Activated CD8-positive, alpha-beta T cell treated with anti-CD3 and anti-CD28 coated beads for 36 hours (primary cell): Measurements from ENCODE around the gene FASTKD3. TPM values are rescaled to one million over a fixed set of nuclear protein-coding genes. Genes with fewer than 3 reads are reported as not detected.

Experiments
- ATAC-seq: fragments of 200-7000 bp; cut with Tn5 transposase; one replicate; pipeline ENCODE4 v1.10.0; 2021; ENCODE audit warnings: mild to moderate bottlenecking, moderate library complexity
- CTCF ChIA-PET: fragments of 350-600 bp; sonication (Branson Sonifier 250); formaldehyde crosslinking; loops from one replicate; lab custom pipeline; 2021; ENCODE audit warnings: antibody characterized with exemption; lab: Charles Lee
- POLR2A ChIA-PET: fragments of 350-600 bp; sonication (Branson Sonifier 250); formaldehyde crosslinking; loops from one replicate; lab custom pipeline; 2021; ENCODE audit warnings: antibody characterized with exemption; lab: Charles Lee
- DNase-seq: peaks from one replicate; pipeline ENCODE4 v3.0.0-alpha.2; 2020
- H3K27ac Mint-ChIP-seq: one replicate; pipeline ENCODE4 v1.8.0; 2021; ENCODE audit warnings: mild to moderate bottlenecking, mixed read lengths
- H3K27me3 Mint-ChIP-seq: one replicate; pipeline ENCODE4 v1.8.0; 2021; ENCODE audit warnings: mixed read lengths
- H3K36me3 Mint-ChIP-seq: one replicate; pipeline ENCODE4 v1.8.0; 2021; ENCODE audit warnings: low read depth, mixed read lengths
- H3K4me1 Mint-ChIP-seq: one replicate; pipeline ENCODE4 v1.8.0; 2021; ENCODE audit warnings: low read depth, mixed read lengths
- H3K4me3 Mint-ChIP-seq: one replicate; pipeline ENCODE4 v1.8.0; 2021; ENCODE audit warnings: mild to moderate bottlenecking, moderate library complexity, mixed read lengths
- H3K9me3 Mint-ChIP-seq: one replicate; pipeline ENCODE4 v1.8.0; 2021; ENCODE audit warnings: mixed read lengths
- CTCF ChIP-seq: fragments of 200-600 bp; IDR thresholded peaks from one replicate; pipeline ENCODE4 v1.8.0; 2022; ENCODE audit warnings: antibody characterized with exemption, mild to moderate bottlenecking
- intact Hi-C: fragments of 100-400 bp; cut with micrococcal nuclease; formaldehyde crosslinking; loops from one replicate; pipeline ENCODE4 v1.10.0; 2022
- total RNA-seq, 2 experiments: library from RNA; stranded (reverse); gene quantifications; one replicate each; pipeline ENCODE4 v1.2.3, GENCODE V29; 2021

The FASTKD3 gene
- total RNA-seq, 2 experiments from 2014 or later = 10.6 to 10.7 TPM

- H3K27me3 Mint-ChIP-seq = peaks cover 40% of the 10 kb centered on the region
- H3K4me1 Mint-ChIP-seq = peaks cover 5% of the 10 kb centered on the region
- no peak for TF ChIP-seq CTCF
- peaks cover 2% of the 10 kb centered on the region for H3K36me3 Mint-ChIP-seq
- CTCF ChIA-PET = interaction anchor here (1.1 to 2.0 kb wide), 3 partner anchors 9 to 12 kb away, joined by 3 to 6 read pairs (median 3); no protein-coding TSS in a partner anchor
- no peaks in the 10 kb centered on the region for H3K9me3 Mint-ChIP-seq
- H3K27ac Mint-ChIP-seq = no peak overlapping the region
- intact Hi-C loops = no loop called here
- POLR2A ChIA-PET = interaction anchor here (1.2 kb wide), 1 partner anchor 12 kb away, joined by 4 read pairs; no protein-coding TSS in a partner anchor
- DNase-seq = no peak
- no peak overlapping the region for H3K4me3 Mint-ChIP-seq
- ATAC-seq = no peak
Measured at GRCh38 chr5:7846327-7846726, 22.5 kb downstream of the FASTKD3 start.

- Mint-ChIP-seq H3K4me1 (peaks cover 3% of the 10 kb centered on the region), H3K4me3 (no peak overlapping the region), H3K9me3 (no peaks in the 10 kb centered on the region), H3K36me3 (no peaks in the 10 kb centered on the region), H3K27ac (no peak overlapping the region), H3K27me3 (peaks cover 38% of the 10 kb centered on the region)
- DNase-seq (no peak), ATAC-seq (no peak)
- ChIA-PET CTCF (interaction anchor here (1.5 to 2.0 kb wide), 2 partner anchors 11 to 12 kb away, joined by 3 to 6 read pairs; no protein-coding TSS in a partner anchor), POLR2A (interaction anchor here (1.2 kb wide), 1 partner anchor 12 kb away, joined by 4 read pairs; no protein-coding TSS in a partner anchor)
- intact Hi-C loops = no loop called here
- no peak for TF ChIP-seq CTCF
Measured at GRCh38 chr5:7845557-7845956, 23.3 kb downstream of the FASTKD3 start.

GRCh38 chr5:7844901-7845300 lies 23.9 kb downstream of the FASTKD3 start:
- ATAC-seq (no peak), DNase-seq (no peak)
- H3K27ac Mint-ChIP-seq = no peak overlapping the region
- H3K9me3 Mint-ChIP-seq = no peaks in the 10 kb centered on the region
- intact Hi-C loops = no loop called here
- H3K27me3 Mint-ChIP-seq = peaks cover 39% of the 10 kb centered on the region
- H3K36me3 Mint-ChIP-seq = no peaks in the 10 kb centered on the region
- H3K4me1 Mint-ChIP-seq = peaks cover 3% of the 10 kb centered on the region
- no peak overlapping the region for H3K4me3 Mint-ChIP-seq
- POLR2A ChIA-PET = interaction anchor here (1.2 kb wide), 1 partner anchor 13 kb away, joined by 4 read pairs; no protein-coding TSS in a partner anchor
- CTCF ChIA-PET = interaction anchor here (1.5 to 2.0 kb wide), 2 partner anchors 11 to 13 kb away, joined by 3 to 6 read pairs; no protein-coding TSS in a partner anchor
- TF ChIP-seq CTCF = no peak

- intact Hi-C loops = no loop called here
- ATAC-seq (no peak), DNase-seq (no peak)
- POLR2A ChIA-PET = no interaction called here
- H3K27me3 Mint-ChIP-seq = peaks cover 28% of the 10 kb centered on the region
- no peaks in the 10 kb centered on the region for H3K36me3 Mint-ChIP-seq
- TF ChIP-seq CTCF = no peak
- H3K4me1 Mint-ChIP-seq = no peaks in the 10 kb centered on the region
- no peak overlapping the region for H3K4me3 Mint-ChIP-seq
- CTCF ChIA-PET = no interaction called here
- no peak overlapping the region for H3K27ac Mint-ChIP-seq
- no peaks in the 10 kb centered on the region for H3K9me3 Mint-ChIP-seq
Measured at GRCh38 chr5:7842531-7842930, 26.3 kb downstream of the FASTKD3 start.

GRCh38 chr5:7837403-7837802 lies 31.4 kb downstream of the FASTKD3 start:
- no peak for DNase-seq
- ATAC-seq = no peak
- no peak for TF ChIP-seq CTCF
- CTCF ChIA-PET = no interaction called here
- Mint-ChIP-seq H3K27me3 (peaks cover 15% of the 10 kb centered on the region), H3K36me3 (no peaks in the 10 kb centered on the region), H3K27ac (no peak overlapping the region), H3K4me1 (no peaks in the 10 kb centered on the region), H3K9me3 (no peaks in the 10 kb centered on the region), H3K4me3 (no peak overlapping the region)
- intact Hi-C loops = no loop called here
- POLR2A ChIA-PET = no interaction called here
